SK-N-MC (cell line): ENCODE data around the gene ADK.

Experiments used
- EZH2 ChIP-seq: fragments of 200-600 bp; sonication (generic); IDR thresholded peaks from one replicate; pipeline ENCODE4 v1.6.1; 2017; ENCODE audit warnings: antibody characterized with exemption
- POLR2AphosphoS5 ChIP-seq: IDR thresholded peaks from 2 replicates; pipeline ENCODE4 v1.6.1; 2012; ENCODE audit warnings: mild to moderate bottlenecking, low read depth, low read length, borderline replicate concordance

DNA sequence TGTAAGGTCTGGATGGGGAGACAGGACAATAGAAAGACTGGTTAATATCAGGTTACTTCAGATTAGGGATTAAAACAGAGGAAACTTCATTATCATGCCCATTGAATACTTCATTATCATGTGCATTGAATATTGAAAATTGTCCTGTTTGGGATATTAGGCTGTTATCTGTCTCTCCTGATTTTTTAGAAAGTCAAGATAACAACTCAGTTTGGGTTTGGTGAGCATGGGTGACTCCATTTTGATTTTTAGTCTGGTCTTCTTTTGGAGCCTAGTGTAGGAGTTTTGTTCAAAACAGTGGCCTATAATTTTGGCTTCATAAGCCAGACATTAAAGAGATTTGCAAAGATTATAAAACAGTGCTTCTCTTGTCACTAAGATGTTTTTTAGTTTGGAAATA is 95.5 kb downstream of the ADK start:
- TF ChIP-seq POLR2AphosphoS5 (no peak), EZH2 (no peak)
